T-helper 17 cell (primary cell): ENCODE results near the gene GPR143. TPM values are rescaled to one million over a fixed set of nuclear protein-coding genes. Genes with fewer than 3 reads are reported as not detected.

Experiments used
- ATAC-seq: fragments of 150-1000 bp; cut with Tn5 transposase; 2 replicates; pipeline ENCODE4 v1.10.0; 2021; ENCODE audit warnings: mild to moderate bottlenecking, moderate library complexity
- DNase-seq, 3 donors: peaks; one replicate each; pipeline versions ENCODE4 v3.0.0 to v3.0.0-alpha.2; 2020 to 2021
- H3K9me3 ChIP-seq: one replicate; pipeline ENCODE4 v1.7.0; 2013; ENCODE audit warnings: low read length, mild to moderate bottlenecking; ENCODE audit not compliant: control insufficient read depth, poor library complexity, severe bottlenecking
- H3K27ac Mint-ChIP-seq: one replicate; pipeline ENCODE4 v1.8.0; 2022; ENCODE audit warnings: mild to moderate bottlenecking, moderate library complexity, mixed read lengths
- H3K27me3 Mint-ChIP-seq: one replicate; pipeline ENCODE4 v1.8.0; 2022; ENCODE audit warnings: mixed read lengths
- H3K36me3 Mint-ChIP-seq: one replicate; pipeline ENCODE4 v1.8.0; 2022; ENCODE audit warnings: low read depth, mixed read lengths
- H3K4me1 Mint-ChIP-seq: one replicate; pipeline ENCODE4 v1.8.0; 2022; ENCODE audit warnings: mild to moderate bottlenecking, mixed read lengths
- H3K4me3 Mint-ChIP-seq: one replicate; pipeline ENCODE4 v1.8.0; 2022; ENCODE audit warnings: mild to moderate bottlenecking, moderate library complexity, mixed read lengths
- total RNA-seq, 4 donors: library from RNA in 2 of 4; stranded (reverse) in 2 of 4; gene quantifications; one replicate each; pipeline ENCODE4 v1.2.3 and lab custom pipeline; 2022 to 2026

The GPR143 gene
- total RNA-seq, 2 donors from 2014 or later: not detected

DNA sequence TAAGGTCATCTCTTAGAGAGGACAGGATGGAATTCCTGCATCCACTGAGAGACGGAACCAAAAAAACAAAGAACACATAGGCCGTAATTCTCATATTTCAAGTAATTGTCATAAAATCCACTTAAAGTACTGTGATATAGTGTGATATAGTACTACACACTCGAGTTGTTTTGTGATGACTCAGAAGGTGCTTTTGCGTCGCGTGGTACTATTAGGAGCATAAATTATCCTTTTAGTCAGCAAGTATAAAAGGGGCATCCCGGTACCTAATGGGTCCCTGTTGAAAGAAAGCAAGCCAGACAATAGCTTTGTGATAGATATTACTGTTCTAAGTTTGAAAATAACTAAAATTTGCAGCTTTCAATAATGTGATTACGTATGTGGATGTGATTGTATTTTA, 55.3 kb downstream of the GPR143 start:
- Mint-ChIP-seq H3K36me3 (no peaks in the 10 kb centered on the region), H3K4me1 (peaks cover 5% of the 10 kb centered on the region), H3K27ac (no peak overlapping the region), H3K4me3 (no peak overlapping the region), H3K27me3 (no peaks in the 10 kb centered on the region)
- ATAC-seq: no peak
- DNase-seq: no peak
- no peaks in the 10 kb centered on the region for H3K9me3 ChIP-seq

- Mint-ChIP-seq H3K4me3 (peak overlapping the region; percentile 50), H3K27ac (peak overlapping the region; percentile 67), H3K27me3 (no peaks in the 10 kb centered on the region), H3K36me3 (no peaks in the 10 kb centered on the region), H3K4me1 (peaks cover 5% of the 10 kb centered on the region)
- peak; percentile 91 for ATAC-seq
- no peaks in the 10 kb centered on the region for H3K9me3 ChIP-seq
- DNase-seq: peak; percentile 57 to 70 (median 67)
Observed at GRCh38 chrX:9708923-9709553, 56.6 kb downstream of the GPR143 start.

GRCh38 chrX:9708086-9708485, 57.6 kb downstream of the GPR143 start:
- Mint-ChIP-seq H3K27me3 (no peaks in the 10 kb centered on the region), H3K4me1 (peaks cover 5% of the 10 kb centered on the region), H3K36me3 (no peaks in the 10 kb centered on the region), H3K27ac (no peak overlapping the region), H3K4me3 (no peak overlapping the region)
- ATAC-seq (no peak), DNase-seq (no peak)
- no peaks in the 10 kb centered on the region for H3K9me3 ChIP-seq

GRCh38 chrX:9707306-9708033, 58.2 kb downstream of the GPR143 start:
- H3K4me1 Mint-ChIP-seq: peaks cover 5% of the 10 kb centered on the region
- no peaks in the 10 kb centered on the region for H3K27me3 Mint-ChIP-seq
- no peak for ATAC-seq
- H3K9me3 ChIP-seq: no peaks in the 10 kb centered on the region
- H3K4me3 Mint-ChIP-seq: no peak overlapping the region
- no peak overlapping the region for H3K27ac Mint-ChIP-seq
- H3K36me3 Mint-ChIP-seq: no peaks in the 10 kb centered on the region
- DNase-seq: no peak

DNA sequence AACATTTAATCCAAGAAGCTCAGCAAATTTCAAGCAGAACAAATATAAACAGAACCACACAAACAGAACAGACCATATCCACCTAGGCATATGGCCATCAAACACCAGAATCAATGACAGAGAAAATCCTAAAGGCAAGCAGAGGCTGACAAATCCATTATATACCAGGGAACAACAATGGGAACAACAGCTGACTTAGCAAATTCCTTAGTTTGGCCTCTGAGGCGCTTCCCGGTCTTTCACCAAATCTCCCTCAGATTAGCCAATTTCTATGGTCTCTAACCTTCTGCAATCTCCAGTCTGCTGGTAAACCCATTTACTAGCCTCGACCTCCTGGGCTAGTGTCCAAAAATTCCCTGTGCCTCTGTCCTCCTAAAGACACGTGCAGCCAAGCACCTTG, 59.2 kb downstream of the GPR143 start:
- Mint-ChIP-seq H3K4me1 (peaks cover 5% of the 10 kb centered on the region), H3K4me3 (no peak overlapping the region), H3K27ac (no peak overlapping the region), H3K36me3 (no peaks in the 10 kb centered on the region), H3K27me3 (no peaks in the 10 kb centered on the region)
- DNase-seq (no peak), ATAC-seq (no peak)
- H3K9me3 ChIP-seq: no peaks in the 10 kb centered on the region

GRCh38 chrX:9704876-9705465, 60.7 kb downstream of the GPR143 start:
- no peaks in the 10 kb centered on the region for H3K36me3 Mint-ChIP-seq
- no peak overlapping the region for H3K4me3 Mint-ChIP-seq
- H3K27ac Mint-ChIP-seq: no peak overlapping the region
- H3K9me3 ChIP-seq: no peaks in the 10 kb centered on the region
- H3K27me3 Mint-ChIP-seq: no peaks in the 10 kb centered on the region
- ATAC-seq: no peak
- DNase-seq: no peak
- peaks cover 5% of the 10 kb centered on the region for H3K4me1 Mint-ChIP-seq

- Mint-ChIP-seq H3K4me3 (peak overlapping the region; percentile 25), H3K27ac (no peak overlapping the region), H3K27me3 (no peaks in the 10 kb centered on the region), H3K4me1 (no peaks in the 10 kb centered on the region), H3K36me3 (no peaks in the 10 kb centered on the region)
- no peak for DNase-seq
- ATAC-seq: no peak
- H3K9me3 ChIP-seq: no peaks in the 10 kb centered on the region
Observed at GRCh38 chrX:9703406-9703805, 62.2 kb downstream of the GPR143 start.

DNA sequence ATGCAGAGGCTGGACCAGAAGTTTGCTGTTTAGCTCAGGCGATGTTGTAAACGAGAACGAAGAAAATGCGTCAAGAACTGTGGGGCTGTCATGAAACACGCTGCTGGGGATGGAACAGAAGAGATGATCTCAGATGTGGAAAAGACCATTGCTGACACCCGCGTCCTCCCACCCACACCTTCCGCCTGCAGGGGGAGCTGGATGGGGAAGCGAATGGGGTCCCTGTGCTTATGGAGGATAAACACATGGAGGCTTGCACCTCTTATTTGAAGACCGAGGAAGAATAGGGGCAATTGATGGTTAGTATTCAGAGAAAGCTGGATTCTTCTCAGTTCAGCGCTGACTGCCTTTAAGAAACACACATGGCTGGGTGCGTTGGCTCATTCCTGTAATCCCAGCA, 63.9 kb downstream of the GPR143 start:
- H3K9me3 ChIP-seq: no peaks in the 10 kb centered on the region
- H3K4me3 Mint-ChIP-seq: no peak overlapping the region
- H3K27ac Mint-ChIP-seq: no peak overlapping the region
- ATAC-seq: no peak
- no peaks in the 10 kb centered on the region for H3K36me3 Mint-ChIP-seq
- no peaks in the 10 kb centered on the region for H3K27me3 Mint-ChIP-seq
- no peaks in the 10 kb centered on the region for H3K4me1 Mint-ChIP-seq
- no peak for DNase-seq

GRCh38 chrX:9700555-9700954, 65.1 kb downstream of the GPR143 start:
- H3K27ac Mint-ChIP-seq: no peak overlapping the region
- no peaks in the 10 kb centered on the region for H3K36me3 Mint-ChIP-seq
- H3K4me1 Mint-ChIP-seq: no peaks in the 10 kb centered on the region
- H3K4me3 Mint-ChIP-seq: no peak overlapping the region
- no peaks in the 10 kb centered on the region for H3K27me3 Mint-ChIP-seq
- DNase-seq (no peak), ATAC-seq (no peak)
- no peaks in the 10 kb centered on the region for H3K9me3 ChIP-seq

GRCh38 chrX:9698576-9698975, 67.1 kb downstream of the GPR143 start:
- ATAC-seq (no peak), DNase-seq (no peak)
- no peaks in the 10 kb centered on the region for H3K4me1 Mint-ChIP-seq
- H3K4me3 Mint-ChIP-seq: no peak overlapping the region
- H3K36me3 Mint-ChIP-seq: no peaks in the 10 kb centered on the region
- no peaks in the 10 kb centered on the region for H3K9me3 ChIP-seq
- no peaks in the 10 kb centered on the region for H3K27me3 Mint-ChIP-seq
- H3K27ac Mint-ChIP-seq: peak overlapping the region; percentile 14

- H3K4me1 Mint-ChIP-seq: peaks cover 5% of the 10 kb centered on the region
- H3K4me3 Mint-ChIP-seq: no peak overlapping the region
- ATAC-seq (no peak), DNase-seq (no peak)
- H3K36me3 Mint-ChIP-seq: no peaks in the 10 kb centered on the region
- H3K9me3 ChIP-seq: no peaks in the 10 kb centered on the region
- H3K27ac Mint-ChIP-seq: peak overlapping the region; percentile 41
- H3K27me3 Mint-ChIP-seq: no peaks in the 10 kb centered on the region
Observed at GRCh38 chrX:9693307-9694001, 72.2 kb downstream of the GPR143 start.

DNA sequence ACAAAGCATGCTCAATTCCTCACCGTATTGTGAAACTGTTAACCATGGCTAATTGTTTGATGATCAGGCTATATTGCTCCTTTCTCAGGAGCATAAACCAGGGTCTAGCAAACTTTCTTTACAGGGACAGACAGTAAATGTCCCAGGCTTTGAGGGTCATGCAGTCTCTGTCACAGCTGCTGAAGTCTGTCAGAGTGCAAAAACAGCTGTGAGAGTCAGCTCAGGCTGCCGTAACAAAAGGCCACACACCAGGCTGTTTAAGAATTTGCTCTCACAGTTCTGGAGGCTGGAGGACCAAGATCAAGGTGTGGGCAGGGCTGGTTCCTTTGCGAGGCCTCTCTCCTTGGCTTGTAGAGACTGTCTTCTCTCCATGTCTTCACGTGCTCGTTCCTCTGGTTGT, 75.6 kb downstream of the GPR143 start:
- Mint-ChIP-seq H3K4me1 (peaks cover 5% of the 10 kb centered on the region), H3K36me3 (peaks cover 2% of the 10 kb centered on the region), H3K4me3 (no peak overlapping the region), H3K27ac (no peak overlapping the region), H3K27me3 (no peaks in the 10 kb centered on the region)
- no peaks in the 10 kb centered on the region for H3K9me3 ChIP-seq
- DNase-seq: no peak
- no peak for ATAC-seq

DNA sequence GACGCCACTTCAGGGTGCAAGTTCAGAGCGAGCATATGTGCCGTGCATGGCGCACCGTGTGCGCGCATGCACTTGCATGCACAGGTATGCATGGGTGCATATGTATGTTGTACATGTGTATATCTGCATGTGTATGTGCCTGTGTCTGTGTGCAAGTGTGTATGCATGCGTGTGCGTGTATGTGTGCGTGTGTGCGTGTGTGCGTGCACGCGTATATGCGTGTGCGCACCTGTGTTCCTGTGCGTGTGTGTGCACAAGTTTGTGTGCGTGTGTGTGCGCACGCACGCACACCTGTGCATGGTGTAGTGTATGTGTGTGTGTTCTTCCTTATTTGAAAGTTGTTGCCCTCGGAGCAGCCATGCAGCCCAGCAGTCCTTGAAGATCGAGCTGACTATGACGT, 76.8 kb downstream of the GPR143 start:
- DNase-seq (no peak), ATAC-seq (no peak)
- H3K27ac Mint-ChIP-seq: no peak overlapping the region
- H3K4me1 Mint-ChIP-seq: peaks cover 5% of the 10 kb centered on the region
- H3K27me3 Mint-ChIP-seq: no peaks in the 10 kb centered on the region
- H3K4me3 Mint-ChIP-seq: peak overlapping the region; percentile 33
- H3K9me3 ChIP-seq: no peaks in the 10 kb centered on the region
- peaks cover 2% of the 10 kb centered on the region for H3K36me3 Mint-ChIP-seq
